Ascending aorta (tissue), 2 donors: ENCODE measurements around the gene CIBAR2. TPM values are rescaled to one million over a fixed set of nuclear protein-coding genes. Genes with fewer than 3 reads are reported as not detected.

Experiments used
- DNase-seq, 2 donors: peaks; one replicate each; pipeline ENCODE4 v3.0.0-alpha.2; 2019; ENCODE audit warnings: low spot score in 2 of 2
- H3K27ac ChIP-seq, 2 donors: fragments of 200-600 bp; sonication (generic); one replicate each; pipeline ENCODE4 v1.5.1; 2016 to 2017; ENCODE audit warnings: mild to moderate bottlenecking in 1 of 2
- H3K27me3 ChIP-seq: fragments of 200-600 bp; sonication (generic); one replicate; pipeline ENCODE4 v1.5.1; 2017
- H3K36me3 ChIP-seq, 2 donors: fragments of 200-600 bp; sonication (generic); one replicate each; pipeline ENCODE4 v1.5.1; 2016
- H3K4me1 ChIP-seq, 2 donors: fragments of 200-600 bp; sonication (generic); one replicate each; pipeline ENCODE4 v1.5.1; 2016 to 2017; ENCODE audit warnings: mild to moderate bottlenecking in 1 of 2
- H3K4me3 ChIP-seq, 2 donors: fragments of 200-600 bp; sonication (generic); one replicate each; pipeline ENCODE4 v1.5.1; 2016 to 2017; ENCODE audit warnings: mild to moderate bottlenecking in 1 of 2
- H3K9me3 ChIP-seq, 2 donors: fragments of 200-600 bp; sonication (generic); one replicate each; pipeline ENCODE4 v1.5.1; 2016
- CTCF ChIP-seq, 3 experiments: fragments of 200-600 bp in 2 of 3; fragments of 450-650 bp in 1 of 3; sonication (generic) in 2 of 3; IDR thresholded peaks; one replicate each; pipeline ENCODE4 v1.5.1; 2016 to 2019; ENCODE audit warnings: antibody characterized with exemption in 3 of 3, mild to moderate bottlenecking in 1 of 3, moderate library complexity in 1 of 3
- intact Hi-C: fragments of 100-400 bp; cut with DNase I; formaldehyde crosslinking; loops from one replicate; pipeline ENCODE4 v1.15.1; 2023
- total RNA-seq: library from RNA; depleted of rRNA; stranded (reverse); fragments of >200 nt; gene quantifications from one replicate; pipeline ENCODE4 v1.1.0, GENCODE V29; 2016

CIBAR2 gene
- total RNA-seq, 1 donor from 2014 or later = not detected

- no peak overlapping the region for H3K4me3 ChIP-seq
- no peak overlapping the region for H3K27ac ChIP-seq
- TF ChIP-seq CTCF (IDR thresholded peaks at IDR 0.05) = no peak
- no peaks in the 10 kb centered on the region for H3K27me3 ChIP-seq
- intact Hi-C loops = no loop called here
- peaks cover 9 to 29% of the 10 kb centered on the region in 2 donors for H3K4me1 ChIP-seq
- DNase-seq = no peak
- no peaks in the 10 kb centered on the region for H3K36me3 ChIP-seq
- no peaks in the 10 kb centered on the region for H3K9me3 ChIP-seq
Measured at GRCh38 chr16:85134789-85135142, 22.5 kb upstream of the CIBAR2 start.

DNA sequence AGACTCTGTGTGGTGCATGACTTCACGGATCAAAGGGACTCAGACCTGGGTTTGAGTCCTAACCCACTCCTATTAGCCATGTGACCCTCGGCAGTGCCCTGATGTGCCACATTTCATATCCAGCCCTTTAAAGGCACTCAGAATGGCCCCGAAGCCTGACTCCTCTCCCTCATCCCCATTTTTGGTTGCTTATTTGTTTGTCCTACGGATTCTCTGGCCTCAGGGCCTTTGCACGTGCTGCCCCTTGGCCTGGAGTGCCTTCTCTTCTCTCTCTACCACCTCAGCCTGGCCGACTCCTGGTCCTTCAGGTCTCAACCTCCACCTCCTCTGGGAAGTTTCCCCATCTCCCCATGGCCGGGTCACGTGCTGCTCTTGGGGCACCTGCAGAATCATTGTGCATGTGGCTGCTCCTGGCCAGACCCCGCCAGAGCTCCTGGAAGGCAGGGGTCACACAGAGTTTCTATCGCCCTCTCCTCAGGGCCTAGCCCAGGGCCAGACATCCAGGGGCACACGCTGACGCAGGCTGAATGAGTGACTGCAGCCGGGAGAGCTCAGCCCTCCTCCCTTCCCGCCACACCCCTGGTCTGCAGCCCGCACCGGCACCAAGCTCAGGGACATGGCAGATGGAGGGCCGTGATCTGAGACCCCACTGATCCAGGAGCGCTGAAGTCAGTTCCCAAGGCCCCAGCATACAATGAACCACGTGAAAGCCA, 22.0 kb upstream of the CIBAR2 start:
- intact Hi-C loops = no loop called here
- H3K4me3 ChIP-seq = no peak overlapping the region
- no peak for DNase-seq
- H3K9me3 ChIP-seq = no peaks in the 10 kb centered on the region
- peaks cover 9 to 34% of the 10 kb centered on the region in 2 donors for H3K4me1 ChIP-seq
- no peak for TF ChIP-seq CTCF (IDR thresholded peaks at IDR 0.05)
- H3K27ac ChIP-seq = no peak overlapping the region
- no peaks in the 10 kb centered on the region for H3K27me3 ChIP-seq
- H3K36me3 ChIP-seq = no peaks in the 10 kb centered on the region

GRCh38 chr16:85133290-85133599, 21.0 kb upstream of the CIBAR2 start:
- TF ChIP-seq CTCF (IDR thresholded peaks at IDR 0.05) = no peak
- no peaks in the 10 kb centered on the region for H3K9me3 ChIP-seq
- intact Hi-C loops = no loop called here
- peaks cover 9 to 34% of the 10 kb centered on the region in 2 donors for H3K4me1 ChIP-seq
- no peaks in the 10 kb centered on the region for H3K27me3 ChIP-seq
- H3K4me3 ChIP-seq = no peak overlapping the region
- no peaks in the 10 kb centered on the region for H3K36me3 ChIP-seq
- no peak overlapping the region for H3K27ac ChIP-seq
- DNase-seq = no peak

- intact Hi-C loops = no loop called here
- no peaks in the 10 kb centered on the region for H3K27me3 ChIP-seq
- no peaks in the 10 kb centered on the region for H3K9me3 ChIP-seq
- peaks cover 9 to 31% of the 10 kb centered on the region in 2 donors for H3K4me1 ChIP-seq
- no peak overlapping the region for H3K27ac ChIP-seq
- no peak overlapping the region for H3K4me3 ChIP-seq
- DNase-seq = no peak
- H3K36me3 ChIP-seq = no peaks in the 10 kb centered on the region
- TF ChIP-seq CTCF (IDR thresholded peaks at IDR 0.05) = no peak
Measured at GRCh38 chr16:85132456-85133289, 20.4 kb upstream of the CIBAR2 start.

- no peak overlapping the region for H3K4me3 ChIP-seq
- no peaks in the 10 kb centered on the region for H3K27me3 ChIP-seq
- H3K36me3 ChIP-seq = no peaks in the 10 kb centered on the region
- intact Hi-C loops = loop anchor here (2.0 kb wide), 1 partner anchor 20 kb away; no protein-coding TSS in a partner anchor
- peak overlapping the region; percentile 77 to 92 for H3K27ac ChIP-seq
- DNase-seq = no peak
- H3K4me1 ChIP-seq = peaks cover 15 to 37% of the 10 kb centered on the region in 2 donors
- H3K9me3 ChIP-seq = no peaks in the 10 kb centered on the region
- TF ChIP-seq CTCF (IDR thresholded peaks at IDR 0.05) = no peak
Measured at GRCh38 chr16:85130705-85131028, 18.4 kb upstream of the CIBAR2 start.
